GM21529 (cell line): ENCODE data around the gene KHNYN.
"Not testable (repeated sequence)": the region's sequence is repeated elsewhere in the genome, so short reads cannot be mapped to it uniquely, and the experiment has no call there.

Source experiments
- ATAC-seq: cut with Tn5 transposase; IDR thresholded peaks from one replicate; pipeline ENCODE4 v1.9.1; 2021; ENCODE audit not compliant: unreplicated experiment

Gene KHNYN

GRCh38 chr14:24437020-24437735 is 7.4 kb downstream of the KHNYN start:
- ATAC-seq = no peak

GRCh38 chr14:24437736-24438067 is 7.9 kb downstream of the KHNYN start:
- no peak for ATAC-seq

GRCh38 chr14:24438223-24439097 is 8.7 kb downstream of the KHNYN start:
- no peak for ATAC-seq

GRCh38 chr14:24439257-24439656 is 9.5 kb downstream of the KHNYN start:
- ATAC-seq = no peak

GRCh38 chr14:24439830-24440605 is 10.3 kb downstream of the KHNYN start:
- no peak for ATAC-seq

GRCh38 chr14:24440606-24441399 is 11.0 kb downstream of the KHNYN start:
- ATAC-seq = no peak

GRCh38 chr14:24441485-24441884 is 11.7 kb downstream of the KHNYN start:
- no peak for ATAC-seq

GRCh38 chr14:24441904-24442239 is 12.1 kb downstream of the KHNYN start:
- ATAC-seq = no peak

GRCh38 chr14:24442240-24443052 is 12.7 kb downstream of the KHNYN start, which contains the start of gene SDR39U1:
TSS of gene SDR39U1 (minus strand) at chr14:24442776. CDS start at chr14:24442769, 7 bp downstream.
- ATAC-seq = peak; percentile 89

- ATAC-seq = no peak
Observed at GRCh38 chr14:24443053-24443665, 13.4 kb downstream of the KHNYN start.

GRCh38 chr14:24450828-24451227 is 21.1 kb downstream of the KHNYN start:
- ATAC-seq = not testable (repeated sequence)

- ATAC-seq = no peak
Observed at GRCh38 chr14:24456980-24457379, 27.2 kb downstream of the KHNYN start.

GRCh38 chr14:24458736-24459135 is 29.0 kb downstream of the KHNYN start:
- no peak for ATAC-seq

GRCh38 chr14:24459331-24459730 is 29.6 kb downstream of the KHNYN start:
- ATAC-seq = no peak

GRCh38 chr14:24461336-24461735 is 31.6 kb downstream of the KHNYN start:
- ATAC-seq = no peak

- ATAC-seq = no peak
Observed at GRCh38 chr14:24463017-24463883, 33.5 kb downstream of the KHNYN start.

- ATAC-seq = no peak
Observed at GRCh38 chr14:24463884-24464785, 34.4 kb downstream of the KHNYN start.

- ATAC-seq = no peak
Observed at GRCh38 chr14:24465368-24465767, 35.6 kb downstream of the KHNYN start.
